Uterus (tissue), 2 donors: ENCODE measurements around the gene ADGRL3.

Experiments used
- POLR2A ChIP-seq, 2 donors: fragments of 450-650 bp; IDR thresholded peaks; one replicate each; pipeline ENCODE4 v1.6.1; 2016; ENCODE audit warnings: antibody characterized with exemption in 2 of 2, mild to moderate bottlenecking in 1 of 2, moderate library complexity in 1 of 2
- TF ChIP-seq, protein P1 (sequence below), 4 experiments: fragments of 200-600 bp in 2 of 4; fragments of 450-650 bp in 2 of 4; sonication (generic) in 2 of 4; IDR thresholded peaks; one replicate each; pipeline ENCODE4 v1.5.1; 2016 to 2019; ENCODE audit warnings: antibody characterized with exemption in 4 of 4, mild to moderate bottlenecking in 2 of 4, moderate library complexity in 1 of 4

GRCh38 chr4:61913619-61914018 lies 713.5 kb downstream of the ADGRL3 start:
- TF ChIP-seq, protein P1, sequence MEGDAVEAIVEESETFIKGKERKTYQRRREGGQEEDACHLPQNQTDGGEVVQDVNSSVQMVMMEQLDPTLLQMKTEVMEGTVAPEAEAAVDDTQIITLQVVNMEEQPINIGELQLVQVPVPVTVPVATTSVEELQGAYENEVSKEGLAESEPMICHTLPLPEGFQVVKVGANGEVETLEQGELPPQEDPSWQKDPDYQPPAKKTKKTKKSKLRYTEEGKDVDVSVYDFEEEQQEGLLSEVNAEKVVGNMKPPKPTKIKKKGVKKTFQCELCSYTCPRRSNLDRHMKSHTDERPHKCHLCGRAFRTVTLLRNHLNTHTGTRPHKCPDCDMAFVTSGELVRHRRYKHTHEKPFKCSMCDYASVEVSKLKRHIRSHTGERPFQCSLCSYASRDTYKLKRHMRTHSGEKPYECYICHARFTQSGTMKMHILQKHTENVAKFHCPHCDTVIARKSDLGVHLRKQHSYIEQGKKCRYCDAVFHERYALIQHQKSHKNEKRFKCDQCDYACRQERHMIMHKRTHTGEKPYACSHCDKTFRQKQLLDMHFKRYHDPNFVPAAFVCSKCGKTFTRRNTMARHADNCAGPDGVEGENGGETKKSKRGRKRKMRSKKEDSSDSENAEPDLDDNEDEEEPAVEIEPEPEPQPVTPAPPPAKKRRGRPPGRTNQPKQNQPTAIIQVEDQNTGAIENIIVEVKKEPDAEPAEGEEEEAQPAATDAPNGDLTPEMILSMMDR (IDR thresholded peaks at IDR 0.05): no peak
- TF ChIP-seq POLR2A (IDR thresholded peaks at IDR 0.05): no peak
